Activated naive CD4-positive, alpha-beta T cell treated with anti-CD3 and anti-CD28 coated beads, Interleukin-2, amount 50 U/mL, for 24 hours (primary cell): ENCODE data around the gene VKORC1L1.
"Not testable (repeated sequence)": the region's sequence is repeated elsewhere in the genome, so short reads cannot be mapped to it uniquely, and the experiment has no call there.

Source experiments
- H3K27ac Mint-ChIP-seq: one replicate; pipeline ENCODE4 v1.8.0; 2021; ENCODE audit warnings: mild to moderate bottlenecking, mixed read lengths
- H3K27me3 Mint-ChIP-seq: one replicate; pipeline ENCODE4 v1.8.0; 2021; ENCODE audit warnings: mixed read lengths
- H3K36me3 Mint-ChIP-seq: one replicate; pipeline ENCODE4 v1.8.0; 2021; ENCODE audit warnings: mixed read lengths
- H3K4me1 Mint-ChIP-seq: one replicate; pipeline ENCODE4 v1.8.0; 2021; ENCODE audit warnings: mixed read lengths
- H3K4me3 Mint-ChIP-seq: one replicate; pipeline ENCODE4 v1.8.0; 2021; ENCODE audit warnings: mild to moderate bottlenecking, mixed read lengths
- H3K9me3 Mint-ChIP-seq: one replicate; pipeline ENCODE4 v1.8.0; 2021; ENCODE audit warnings: mixed read lengths

The VKORC1L1 gene

DNA sequence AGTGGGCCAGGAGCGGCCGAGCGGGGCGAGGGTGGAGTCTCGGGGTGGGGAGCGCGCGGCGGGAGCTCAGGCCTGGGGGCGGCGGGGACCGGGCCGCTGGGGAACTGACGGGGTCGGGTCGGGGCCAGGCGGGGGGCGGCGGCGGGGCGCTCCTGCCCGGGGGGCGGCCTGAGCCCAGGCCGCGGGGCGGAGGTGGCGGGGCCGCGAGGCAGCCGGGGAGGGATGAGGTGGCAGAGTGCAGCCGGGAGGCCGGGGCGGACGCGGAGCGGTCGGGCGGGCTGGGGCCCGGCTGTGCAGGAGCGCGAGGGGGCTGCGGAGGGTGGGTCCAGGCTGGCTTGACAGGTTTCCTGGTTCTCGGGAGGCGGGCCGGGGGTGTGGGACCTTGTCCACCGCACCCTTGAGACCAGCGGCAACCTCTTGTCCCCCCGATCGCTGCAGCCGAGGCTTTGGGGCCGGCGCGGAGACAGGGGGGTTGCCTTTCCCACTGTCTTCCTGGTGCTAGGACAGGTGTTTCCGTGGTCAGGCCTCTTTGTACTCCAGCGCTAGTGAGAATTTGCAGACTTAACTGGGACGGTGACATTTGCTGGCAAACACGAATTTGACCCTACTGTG is 814 bp downstream of the VKORC1L1 start:
- Mint-ChIP-seq H3K27ac (peak overlapping the region; percentile 77), H3K4me3 (peak overlapping the region; percentile 91)
- H3K4me1 Mint-ChIP-seq, H3K36me3 Mint-ChIP-seq, H3K27me3 Mint-ChIP-seq, H3K9me3 Mint-ChIP-seq: not testable (repeated sequence)

DNA sequence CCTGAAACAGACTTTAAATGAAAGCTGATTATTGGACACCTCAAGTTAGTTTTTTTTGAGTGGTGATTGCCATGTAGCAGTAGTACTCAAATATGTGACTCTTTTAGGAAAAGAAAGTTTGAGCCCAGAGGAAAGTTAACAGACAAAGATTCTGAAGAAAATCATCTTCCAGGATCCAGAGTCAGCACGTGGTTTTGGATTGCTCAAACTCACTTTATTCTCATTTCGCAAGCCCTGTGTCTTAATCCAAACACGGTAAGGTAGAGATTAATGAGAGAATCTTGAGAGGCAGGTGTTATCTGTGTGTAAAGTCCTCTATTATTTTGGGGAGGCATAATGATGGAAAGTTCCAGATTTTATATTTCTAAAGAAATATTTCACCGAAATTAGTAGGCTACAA is 2.8 kb downstream of the VKORC1L1 start:
- not testable (repeated sequence) for H3K27ac Mint-ChIP-seq, H3K27me3 Mint-ChIP-seq, H3K36me3 Mint-ChIP-seq, H3K9me3 Mint-ChIP-seq
- peak overlapping the region; percentile 11 for H3K4me3 Mint-ChIP-seq
- peaks cover 17% of the 10 kb centered on the region for H3K4me1 Mint-ChIP-seq

DNA sequence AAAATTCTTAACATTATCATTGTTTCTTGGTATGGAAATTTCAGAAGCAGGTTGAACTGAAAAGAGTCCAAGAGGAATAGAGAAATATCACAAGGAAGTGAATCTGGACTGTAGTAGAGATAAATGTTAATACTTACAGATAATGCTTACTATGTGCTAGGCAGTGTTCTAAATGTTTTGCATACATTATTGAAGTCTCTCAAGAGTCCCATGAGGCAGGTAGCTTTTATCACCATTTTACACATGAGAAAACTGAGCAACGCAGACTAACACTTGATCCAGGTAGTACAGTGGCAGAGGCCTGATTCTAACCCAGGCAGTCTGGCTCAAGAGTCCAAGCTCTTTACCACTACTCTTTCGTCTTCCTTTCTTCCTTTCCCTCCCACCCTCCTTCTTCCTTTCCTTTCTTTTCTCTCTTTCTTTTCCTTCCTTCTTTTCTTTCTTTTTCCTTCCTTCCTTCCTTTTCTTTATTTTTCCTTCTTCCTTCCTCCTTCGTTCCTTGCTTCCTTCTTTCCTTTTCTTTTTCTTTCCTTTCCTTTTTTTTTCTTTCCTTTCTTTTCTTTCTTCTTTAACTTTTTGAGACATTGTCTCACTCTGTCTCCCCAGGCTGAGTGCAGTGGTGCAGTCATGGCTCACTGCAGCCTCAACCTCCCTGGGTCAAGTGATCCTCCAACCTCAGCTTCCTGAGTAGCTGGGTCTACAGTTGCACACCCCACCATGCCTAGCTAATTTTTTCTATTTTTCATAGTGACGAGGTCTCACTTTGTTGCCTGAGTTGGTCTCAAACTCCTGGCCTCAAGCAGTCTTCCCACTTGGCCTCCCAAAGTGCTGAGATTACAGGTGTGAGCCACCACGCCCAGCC is 6.6 kb downstream of the VKORC1L1 start:
- H3K4me1 Mint-ChIP-seq = peaks cover 14% of the 10 kb centered on the region
- not testable (repeated sequence) for H3K27ac Mint-ChIP-seq, H3K36me3 Mint-ChIP-seq, H3K9me3 Mint-ChIP-seq, H3K27me3 Mint-ChIP-seq, H3K4me3 Mint-ChIP-seq

DNA sequence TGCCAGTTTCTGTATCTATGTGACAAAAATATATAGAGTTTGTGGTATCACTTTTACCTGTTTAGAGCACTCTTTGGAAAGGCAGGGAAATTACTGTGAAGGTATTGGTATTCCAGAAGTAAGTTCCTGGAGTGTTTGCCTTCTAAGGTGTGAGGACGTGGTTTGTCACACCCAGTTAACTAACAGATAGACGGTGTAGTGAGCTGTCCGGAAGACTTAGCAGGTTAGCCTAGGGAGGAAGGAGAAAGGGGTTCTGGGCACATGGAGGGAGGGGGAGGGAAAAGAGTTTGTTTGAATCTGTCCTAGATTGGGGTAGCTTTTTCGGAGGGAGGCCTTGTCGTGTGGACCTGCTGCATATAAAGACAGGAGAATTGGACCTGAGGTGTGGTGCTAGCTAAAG is 7.4 kb downstream of the VKORC1L1 start:
- H3K27me3 Mint-ChIP-seq, H3K36me3 Mint-ChIP-seq, H3K27ac Mint-ChIP-seq, H3K4me3 Mint-ChIP-seq, H3K9me3 Mint-ChIP-seq: not testable (repeated sequence)
- peaks cover 19% of the 10 kb centered on the region for H3K4me1 Mint-ChIP-seq

DNA sequence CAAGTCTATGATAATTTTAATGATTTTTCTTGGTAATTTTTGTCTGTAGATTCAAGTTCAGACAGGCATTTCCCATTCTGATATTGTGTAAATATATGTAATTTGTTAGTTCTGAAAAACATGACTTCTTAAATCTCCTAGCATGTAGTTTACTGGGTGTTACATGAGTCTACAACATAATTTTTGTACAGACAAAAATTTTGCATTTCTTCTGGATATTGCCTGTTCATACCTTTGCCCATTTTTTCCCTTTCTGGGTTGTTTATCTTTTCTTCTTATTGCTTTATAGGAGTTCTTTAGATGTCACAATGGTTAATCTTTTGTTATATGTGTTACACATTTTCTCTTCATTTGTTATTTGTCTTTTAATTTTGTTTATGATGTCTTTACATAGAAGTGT is 12.1 kb downstream of the VKORC1L1 start:
- H3K9me3 Mint-ChIP-seq, H3K27ac Mint-ChIP-seq, H3K4me3 Mint-ChIP-seq, H3K27me3 Mint-ChIP-seq: not testable (repeated sequence)
- Mint-ChIP-seq H3K4me1 (peaks cover 33% of the 10 kb centered on the region), H3K36me3 (peaks cover 18% of the 10 kb centered on the region)

DNA sequence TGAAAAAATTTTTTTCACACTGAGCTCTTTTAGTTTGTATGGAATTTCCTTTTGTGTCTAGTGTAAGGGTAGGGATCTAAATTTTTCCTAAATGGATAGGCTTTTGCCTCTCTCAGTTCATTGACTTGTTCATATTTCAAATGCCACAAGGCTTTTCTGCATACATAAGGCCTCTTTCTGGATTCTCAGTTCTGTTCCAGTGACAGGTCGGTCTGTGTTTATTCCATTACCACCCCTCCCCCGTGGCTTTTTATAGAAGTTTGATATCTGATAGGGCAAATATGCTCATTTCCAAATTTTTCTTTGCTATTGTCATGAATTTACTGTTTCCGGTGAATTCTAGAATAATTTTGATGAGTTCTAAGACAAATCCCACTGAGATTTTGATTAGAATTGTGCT is 12.7 kb downstream of the VKORC1L1 start:
- H3K4me3 Mint-ChIP-seq, H3K27me3 Mint-ChIP-seq, H3K27ac Mint-ChIP-seq, H3K9me3 Mint-ChIP-seq: not testable (repeated sequence)
- Mint-ChIP-seq H3K36me3 (peaks cover 20% of the 10 kb centered on the region), H3K4me1 (peaks cover 29% of the 10 kb centered on the region)

DNA sequence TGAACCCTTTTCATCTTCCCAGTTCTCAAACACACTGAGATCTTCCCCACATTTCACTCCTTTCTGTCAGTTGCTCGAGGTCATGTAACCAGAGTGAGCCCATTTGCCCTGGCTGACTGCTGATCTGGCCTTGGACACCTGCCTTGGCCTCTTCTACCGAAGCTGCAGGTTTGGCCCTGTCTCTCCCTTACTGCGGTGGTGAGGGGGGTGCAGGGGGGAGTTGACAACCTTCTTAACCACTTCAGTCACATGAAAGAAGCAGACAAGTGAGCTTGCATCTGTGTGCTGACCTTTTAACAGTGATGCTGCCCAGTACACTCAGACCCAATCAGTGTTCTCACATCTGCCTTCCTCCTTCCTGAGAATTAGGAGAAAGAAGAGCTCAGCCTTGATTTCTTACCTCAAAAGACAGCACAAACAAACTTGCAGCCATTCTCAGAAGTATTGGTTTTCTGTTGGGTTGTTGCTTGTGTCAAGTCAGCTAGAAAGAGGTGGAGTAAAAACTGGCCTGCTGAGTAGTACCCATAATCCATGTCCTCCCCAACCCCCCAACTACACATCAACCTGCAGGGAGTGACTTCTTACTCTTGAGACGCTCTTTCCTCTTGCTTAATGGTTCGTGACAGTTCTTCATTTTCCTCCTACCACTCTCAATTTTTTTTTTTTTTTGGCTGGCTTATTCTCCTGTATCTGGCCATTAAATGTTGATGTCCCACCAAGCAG is 15.7 kb downstream of the VKORC1L1 start:
- H3K27me3 Mint-ChIP-seq, H3K4me3 Mint-ChIP-seq, H3K9me3 Mint-ChIP-seq, H3K27ac Mint-ChIP-seq: not testable (repeated sequence)
- Mint-ChIP-seq H3K36me3 (peaks cover 26% of the 10 kb centered on the region), H3K4me1 (peaks cover 28% of the 10 kb centered on the region)

DNA sequence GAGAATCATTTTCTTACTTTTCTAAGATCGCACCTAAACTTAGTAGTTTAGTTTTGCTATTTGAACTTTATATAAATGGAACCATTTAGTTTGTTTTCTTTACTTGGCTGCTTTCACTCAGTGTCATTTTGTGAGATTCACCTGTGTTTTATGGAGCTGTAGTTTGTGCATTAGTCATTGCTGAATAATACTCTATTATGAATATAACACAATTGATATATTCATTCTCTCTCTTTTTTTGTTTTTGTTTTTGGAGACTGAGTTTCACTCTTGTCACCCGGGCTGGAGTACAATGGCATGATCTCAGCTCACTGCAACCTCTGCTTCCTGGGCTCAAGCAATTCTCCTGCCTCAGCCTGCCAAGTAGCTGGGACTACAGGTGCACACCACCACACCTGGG is 16.8 kb downstream of the VKORC1L1 start:
- H3K27ac Mint-ChIP-seq, H3K27me3 Mint-ChIP-seq, H3K4me3 Mint-ChIP-seq, H3K9me3 Mint-ChIP-seq: not testable (repeated sequence)
- Mint-ChIP-seq H3K36me3 (peaks cover 22% of the 10 kb centered on the region), H3K4me1 (peaks cover 28% of the 10 kb centered on the region)

DNA sequence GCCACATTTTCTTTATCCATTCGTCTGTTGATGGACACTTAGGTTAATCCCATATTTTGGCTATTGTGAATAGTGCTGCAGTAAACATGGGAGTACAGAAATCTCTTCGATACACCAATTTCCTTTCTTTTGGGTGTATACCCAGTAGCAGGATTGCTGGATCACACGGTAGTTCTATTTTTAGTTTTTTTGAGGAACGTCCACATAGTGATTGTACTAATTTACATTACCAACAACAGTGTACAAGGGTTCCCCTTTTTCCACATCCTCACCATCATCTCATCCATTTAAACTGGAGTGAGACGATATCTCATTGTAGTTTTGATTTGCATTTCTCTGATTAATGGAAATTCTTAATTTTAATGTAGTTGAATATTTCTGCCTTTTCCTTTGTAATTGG is 19.3 kb downstream of the VKORC1L1 start:
- no peak overlapping the region for H3K27ac Mint-ChIP-seq
- H3K9me3 Mint-ChIP-seq = no peaks in the 10 kb centered on the region

DNA sequence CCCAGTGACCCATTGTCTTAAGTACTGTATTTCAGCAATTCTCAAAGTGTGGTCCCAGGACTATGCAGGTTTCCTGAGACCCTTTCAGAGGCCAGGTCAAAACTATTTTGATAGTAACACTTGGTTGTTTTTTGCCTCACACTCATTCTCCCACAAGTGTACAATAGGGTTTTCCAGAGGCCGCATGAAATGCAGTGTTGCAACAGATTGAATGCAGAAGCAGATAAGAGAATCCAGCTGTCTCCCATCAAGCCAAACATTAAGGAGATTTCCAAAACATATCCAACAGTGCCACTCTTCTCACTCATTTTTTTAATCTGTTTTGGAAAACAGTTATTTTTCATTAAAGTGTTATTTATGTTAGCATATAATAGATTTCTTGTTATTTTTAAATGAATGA is 20.0 kb downstream of the VKORC1L1 start:
- Mint-ChIP-seq H3K4me1 (peaks cover 12% of the 10 kb centered on the region), H3K27ac (no peak overlapping the region), H3K9me3 (no peaks in the 10 kb centered on the region), H3K36me3 (peaks cover 18% of the 10 kb centered on the region), H3K27me3 (no peaks in the 10 kb centered on the region), H3K4me3 (no peak overlapping the region)

More for the DNA sequence above, 19.3 kb downstream of the VKORC1L1 start:
- Mint-ChIP-seq H3K36me3 (peaks cover 15% of the 10 kb centered on the region), H3K4me3 (no peak overlapping the region), H3K27me3 (no peaks in the 10 kb centered on the region), H3K4me1 (peaks cover 16% of the 10 kb centered on the region)

DNA sequence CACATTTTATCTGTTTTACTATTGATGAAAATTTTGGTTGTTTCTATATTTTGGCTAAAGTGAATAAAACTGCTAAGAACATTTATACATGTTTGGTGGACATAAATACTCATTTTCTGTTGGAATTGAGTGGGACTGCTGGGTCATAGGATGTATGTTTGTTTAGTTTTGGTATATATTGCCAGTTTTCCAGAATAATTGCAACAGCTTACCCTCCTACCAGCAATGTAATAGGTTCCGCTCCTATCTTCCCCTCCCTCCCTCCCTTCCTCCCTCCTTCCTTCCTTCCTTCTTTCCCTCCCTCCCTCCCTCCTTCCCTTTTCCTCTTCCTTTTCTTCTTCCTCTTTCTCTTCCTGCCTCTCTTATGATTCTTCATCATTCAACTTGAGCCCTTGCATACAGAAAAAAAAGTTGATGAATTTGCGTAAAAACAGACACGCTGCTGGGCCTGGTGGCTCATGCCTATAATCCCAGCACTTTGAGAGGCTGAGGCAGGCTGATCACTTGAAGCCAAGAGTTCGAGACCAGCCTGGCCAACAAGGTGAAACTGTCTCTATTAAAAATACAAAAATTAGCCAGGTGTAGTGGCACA is 23.5 kb downstream of the VKORC1L1 start:
- no peaks in the 10 kb centered on the region for H3K4me1 Mint-ChIP-seq
- H3K27me3 Mint-ChIP-seq = no peaks in the 10 kb centered on the region
- H3K27ac Mint-ChIP-seq = no peak overlapping the region
- H3K4me3 Mint-ChIP-seq = no peak overlapping the region
- H3K9me3 Mint-ChIP-seq = peaks cover 8% of the 10 kb centered on the region
- H3K36me3 Mint-ChIP-seq = peaks cover 19% of the 10 kb centered on the region

DNA sequence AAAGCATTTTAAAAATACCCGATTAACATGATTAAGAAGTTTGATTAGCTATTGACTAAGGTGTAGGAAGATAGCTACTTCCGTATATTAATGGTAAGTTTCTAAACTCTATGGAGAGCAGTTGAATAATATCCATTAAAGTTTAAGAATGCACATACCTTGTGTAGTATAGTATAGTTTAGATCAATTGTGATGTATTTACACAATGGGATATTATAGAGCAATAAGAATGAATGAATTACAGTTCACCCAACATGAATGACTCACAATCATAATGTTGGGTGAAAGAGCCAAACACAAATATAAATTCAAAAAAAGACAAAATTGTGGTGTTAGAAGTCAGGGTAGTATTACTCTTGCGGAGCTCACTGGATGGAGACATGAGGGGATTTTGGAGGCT is 24.4 kb downstream of the VKORC1L1 start:
- H3K27me3 Mint-ChIP-seq, H3K27ac Mint-ChIP-seq, H3K4me3 Mint-ChIP-seq, H3K4me1 Mint-ChIP-seq: not testable (repeated sequence)
- H3K9me3 Mint-ChIP-seq = peaks cover 14% of the 10 kb centered on the region
- H3K36me3 Mint-ChIP-seq = peaks cover 24% of the 10 kb centered on the region

DNA sequence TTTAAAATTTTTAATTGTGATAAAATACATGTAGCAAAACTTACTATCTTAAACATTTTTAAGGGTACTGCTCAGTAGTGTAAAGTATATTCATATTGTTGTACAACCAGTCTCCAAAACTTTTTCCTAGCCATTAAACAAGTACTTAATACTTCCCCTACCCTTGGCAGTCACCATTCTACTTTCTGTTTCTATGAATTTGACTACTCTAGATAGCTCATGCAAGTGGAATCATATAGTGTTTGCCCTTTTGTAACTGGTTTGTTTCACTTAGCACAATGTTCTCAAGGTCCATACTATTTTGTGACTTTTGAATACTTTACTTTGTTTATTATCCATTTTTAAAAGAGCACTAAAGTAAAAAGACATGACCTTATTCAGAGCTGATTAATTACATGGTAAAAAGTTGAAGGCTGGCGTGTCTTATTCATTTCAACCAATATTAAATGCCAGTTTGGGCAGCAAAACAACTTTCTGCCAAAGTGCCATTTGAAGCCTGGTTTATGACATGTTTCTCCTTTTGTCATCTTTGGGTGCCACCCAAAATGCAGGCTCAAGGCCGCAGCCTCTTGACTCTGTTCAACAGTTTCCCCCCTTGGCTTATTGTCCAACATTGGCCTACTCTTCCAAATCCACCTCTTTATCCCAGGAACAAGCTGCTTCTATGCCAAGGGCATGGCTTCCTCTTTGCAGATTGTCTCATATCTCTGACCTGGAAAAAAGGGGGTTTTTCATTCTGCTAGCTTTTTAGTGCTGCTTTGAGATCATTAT is 26.0 kb downstream of the VKORC1L1 start:
- Mint-ChIP-seq H3K9me3 (peaks cover 16% of the 10 kb centered on the region), H3K36me3 (peaks cover 27% of the 10 kb centered on the region)
- H3K27me3 Mint-ChIP-seq, H3K4me3 Mint-ChIP-seq, H3K27ac Mint-ChIP-seq, H3K4me1 Mint-ChIP-seq: not testable (repeated sequence)

DNA sequence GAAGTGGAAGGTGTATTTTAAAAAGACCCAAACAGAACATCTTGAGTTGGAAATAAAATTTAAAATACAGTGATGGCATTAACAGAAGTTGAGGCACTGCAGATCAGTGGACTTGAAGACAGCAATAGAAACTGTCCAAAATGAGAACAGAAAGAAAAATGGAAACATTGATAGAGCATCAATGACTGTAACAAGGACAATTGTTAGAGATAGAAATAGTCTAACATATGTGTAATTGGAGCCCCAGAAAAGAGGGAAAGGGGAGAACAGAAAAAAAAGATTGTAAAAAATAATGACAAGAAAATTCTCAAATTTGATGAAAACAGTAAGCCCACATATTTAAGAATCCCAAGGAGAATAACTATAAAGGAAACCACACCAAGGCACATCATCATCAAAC is 29.4 kb downstream of the VKORC1L1 start:
- Mint-ChIP-seq H3K4me1 (peaks cover 4% of the 10 kb centered on the region), H3K4me3 (no peak overlapping the region), H3K27me3 (no peaks in the 10 kb centered on the region), H3K9me3 (peaks cover 16% of the 10 kb centered on the region), H3K27ac (no peak overlapping the region), H3K36me3 (peaks cover 30% of the 10 kb centered on the region)

DNA sequence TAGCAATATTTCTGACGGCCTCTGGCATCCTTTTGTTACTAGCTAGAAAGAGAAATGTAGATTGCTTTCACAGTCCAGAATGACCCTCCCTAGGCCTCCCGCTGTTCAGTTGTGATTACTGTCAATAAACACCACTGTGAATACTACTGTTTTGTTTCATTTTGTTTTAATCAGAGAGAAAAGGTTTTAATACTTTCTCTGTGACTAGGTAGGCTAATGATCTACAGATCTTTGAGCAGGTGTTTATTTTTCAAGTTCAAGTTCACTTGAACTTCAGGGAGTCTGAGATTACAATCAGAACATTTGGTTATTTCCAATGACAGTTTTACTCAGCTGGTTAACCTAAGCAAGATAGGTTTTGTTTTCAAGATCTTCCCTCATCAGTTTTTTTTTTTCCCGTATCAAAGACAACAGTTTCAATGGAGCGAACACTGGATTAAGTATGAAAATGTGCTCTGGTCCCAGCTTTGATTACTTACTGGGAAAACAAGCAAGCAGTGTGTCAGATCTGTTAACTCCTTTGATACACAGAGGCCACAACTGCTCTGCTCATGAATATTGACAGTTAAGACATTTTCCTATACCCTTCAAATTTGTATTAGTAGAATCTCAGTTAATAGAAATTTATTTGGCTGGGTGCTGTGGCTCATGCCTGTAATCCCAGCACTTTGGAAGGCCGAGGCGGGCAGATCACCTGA is 34.8 kb downstream of the VKORC1L1 start:
- H3K36me3 Mint-ChIP-seq = peaks cover 4% of the 10 kb centered on the region
- peaks cover 9% of the 10 kb centered on the region for H3K4me1 Mint-ChIP-seq
- H3K9me3 Mint-ChIP-seq = no peaks in the 10 kb centered on the region
- no peak overlapping the region for H3K27ac Mint-ChIP-seq
- H3K4me3 Mint-ChIP-seq = no peak overlapping the region
- H3K27me3 Mint-ChIP-seq = no peaks in the 10 kb centered on the region
